GM23248 (cell line): ENCODE data around the gene UBTF.

Experiments
- EZH2 ChIP-seq: fragments of 200-600 bp; sonication (generic); IDR thresholded peaks from 2 replicates; pipeline ENCODE4 v1.6.1; 2018; ENCODE audit warnings: antibody characterized with exemption, mild to moderate bottlenecking; ENCODE audit not compliant: insufficient read depth, poor library complexity, severe bottlenecking
- EZH2phosphoT487 ChIP-seq: fragments of 200-600 bp; sonication (generic); IDR thresholded peaks from 2 replicates; pipeline ENCODE4 v1.6.1; 2018; ENCODE audit warnings: antibody characterized with exemption, moderate library complexity, mild to moderate bottlenecking, low read depth; ENCODE audit not compliant: insufficient read depth

GRCh38 chr17:44222112-44222869, 2.8 kb upstream of the UBTF start:
- TF ChIP-seq EZH2phosphoT487 (no peak), EZH2 (no peak)
